ENCODE measurements around the gene HOXD11. TPM values are rescaled to one million over a fixed set of nuclear protein-coding genes. Genes with fewer than 3 reads are reported as not detected.

HOXD11 gene
- total RNA-seq, 1 donor from 2014 or later: not detected

GRCh38 chr2:176132205-176133171, 25.4 kb downstream of the HOXD11 start:
- no peaks in the 10 kb centered on the region for H3K9me3 Mint-ChIP-seq (ENCODE audit: unreplicated experiment)
- H3K4me1 Mint-ChIP-seq (ENCODE audit: unreplicated experiment): peaks cover 35% of the 10 kb centered on the region
- no peak for DNase-seq (ENCODE audit: low spot score)
- H3K36me3 Mint-ChIP-seq (ENCODE audit: low read depth, unreplicated experiment): peaks cover 6% of the 10 kb centered on the region
- peak overlapping the region; percentile 87 for H3K4me3 Mint-ChIP-seq (ENCODE audit: unreplicated experiment)
- peaks cover 45% of the 10 kb centered on the region for H3K27me3 Mint-ChIP-seq (ENCODE audit: unreplicated experiment)
- H3K27ac Mint-ChIP-seq (ENCODE audit: unreplicated experiment): peak overlapping the region; percentile 49
- TF ChIP-seq, protein P1, sequence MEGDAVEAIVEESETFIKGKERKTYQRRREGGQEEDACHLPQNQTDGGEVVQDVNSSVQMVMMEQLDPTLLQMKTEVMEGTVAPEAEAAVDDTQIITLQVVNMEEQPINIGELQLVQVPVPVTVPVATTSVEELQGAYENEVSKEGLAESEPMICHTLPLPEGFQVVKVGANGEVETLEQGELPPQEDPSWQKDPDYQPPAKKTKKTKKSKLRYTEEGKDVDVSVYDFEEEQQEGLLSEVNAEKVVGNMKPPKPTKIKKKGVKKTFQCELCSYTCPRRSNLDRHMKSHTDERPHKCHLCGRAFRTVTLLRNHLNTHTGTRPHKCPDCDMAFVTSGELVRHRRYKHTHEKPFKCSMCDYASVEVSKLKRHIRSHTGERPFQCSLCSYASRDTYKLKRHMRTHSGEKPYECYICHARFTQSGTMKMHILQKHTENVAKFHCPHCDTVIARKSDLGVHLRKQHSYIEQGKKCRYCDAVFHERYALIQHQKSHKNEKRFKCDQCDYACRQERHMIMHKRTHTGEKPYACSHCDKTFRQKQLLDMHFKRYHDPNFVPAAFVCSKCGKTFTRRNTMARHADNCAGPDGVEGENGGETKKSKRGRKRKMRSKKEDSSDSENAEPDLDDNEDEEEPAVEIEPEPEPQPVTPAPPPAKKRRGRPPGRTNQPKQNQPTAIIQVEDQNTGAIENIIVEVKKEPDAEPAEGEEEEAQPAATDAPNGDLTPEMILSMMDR (IDR thresholded peaks at IDR 0.05; ENCODE audit: unreplicated experiment): no peak

DNA sequence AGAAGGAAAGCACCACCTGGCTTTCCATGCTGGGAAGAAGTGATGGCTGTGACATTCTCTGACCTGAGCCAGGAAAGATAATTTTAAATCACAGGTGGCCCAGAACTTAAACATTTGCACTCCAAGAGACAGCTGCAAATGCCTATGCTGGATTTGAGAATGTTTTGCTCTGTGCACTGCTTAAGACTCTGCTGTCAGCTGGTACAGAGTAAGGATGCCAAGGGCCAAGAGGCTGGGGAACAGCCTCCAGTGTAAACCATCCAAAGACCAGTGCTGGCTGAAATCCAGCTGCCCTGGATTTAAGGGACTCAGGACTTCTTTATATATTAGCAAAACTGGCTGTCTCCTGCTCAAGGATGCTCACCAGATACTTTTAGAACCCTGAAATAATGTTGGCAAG, 26.3 kb downstream of the HOXD11 start:
- Mint-ChIP-seq H3K36me3 (ENCODE audit: low read depth, unreplicated experiment) (peaks cover 6% of the 10 kb centered on the region), H3K4me3 (ENCODE audit: unreplicated experiment) (no peak overlapping the region), H3K27ac (ENCODE audit: unreplicated experiment) (no peak overlapping the region), H3K4me1 (ENCODE audit: unreplicated experiment) (peaks cover 31% of the 10 kb centered on the region), H3K27me3 (ENCODE audit: unreplicated experiment) (peaks cover 41% of the 10 kb centered on the region), H3K9me3 (ENCODE audit: unreplicated experiment) (no peaks in the 10 kb centered on the region)
- DNase-seq (ENCODE audit: low spot score): no peak
- TF ChIP-seq, protein P1 (IDR thresholded peaks at IDR 0.05; ENCODE audit: unreplicated experiment): no peak

GRCh38 chr2:176134035-176134434, 27.0 kb downstream of the HOXD11 start:
- Mint-ChIP-seq H3K4me3 (ENCODE audit: unreplicated experiment) (no peak overlapping the region), H3K27ac (ENCODE audit: unreplicated experiment) (no peak overlapping the region), H3K9me3 (ENCODE audit: unreplicated experiment) (no peaks in the 10 kb centered on the region), H3K36me3 (ENCODE audit: low read depth, unreplicated experiment) (peaks cover 6% of the 10 kb centered on the region), H3K4me1 (ENCODE audit: unreplicated experiment) (peaks cover 31% of the 10 kb centered on the region), H3K27me3 (ENCODE audit: unreplicated experiment) (peaks cover 36% of the 10 kb centered on the region)
- TF ChIP-seq, protein P1 (IDR thresholded peaks at IDR 0.05; ENCODE audit: unreplicated experiment): no peak
- DNase-seq (ENCODE audit: low spot score): no peak

DNA sequence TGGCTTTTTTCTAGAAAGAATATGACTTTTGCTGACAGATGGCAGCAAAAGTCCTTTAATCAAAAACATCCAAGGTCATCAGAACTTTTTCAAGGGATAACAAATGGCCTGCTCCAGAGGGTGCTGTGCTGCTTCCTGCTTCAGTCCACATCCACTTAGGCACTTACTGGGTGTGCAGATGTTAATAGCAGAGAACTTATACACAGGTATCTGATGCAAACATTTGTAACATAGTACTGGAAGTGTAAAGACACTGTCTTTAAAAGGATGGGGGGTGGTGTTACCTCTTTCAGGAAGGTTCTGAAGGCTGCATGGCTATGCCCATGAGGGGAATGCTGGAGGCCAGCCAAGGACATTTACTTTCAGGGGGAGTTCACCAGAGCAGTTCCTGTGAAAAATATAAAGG, 28.0 kb downstream of the HOXD11 start:
- peak overlapping the region; percentile 90 for H3K4me3 Mint-ChIP-seq (ENCODE audit: unreplicated experiment)
- H3K4me1 Mint-ChIP-seq (ENCODE audit: unreplicated experiment): peaks cover 35% of the 10 kb centered on the region
- peaks cover 6% of the 10 kb centered on the region for H3K36me3 Mint-ChIP-seq (ENCODE audit: low read depth, unreplicated experiment)
- no peaks in the 10 kb centered on the region for H3K9me3 Mint-ChIP-seq (ENCODE audit: unreplicated experiment)
- peaks cover 37% of the 10 kb centered on the region for H3K27me3 Mint-ChIP-seq (ENCODE audit: unreplicated experiment)
- TF ChIP-seq, protein P1 (IDR thresholded peaks at IDR 0.05; ENCODE audit: unreplicated experiment): no peak
- H3K27ac Mint-ChIP-seq (ENCODE audit: unreplicated experiment): peak overlapping the region; percentile 95
- no peak for DNase-seq (ENCODE audit: low spot score)
